ENCODE measurements around the gene DPP6. TPM values are rescaled to one million over a fixed set of nuclear protein-coding genes. Genes with fewer than 3 reads are reported as not detected.

Gene DPP6
- total RNA-seq, 1 experiment from 2014 or later, result not detected

GRCh38 chr7:154310114-154310513, 257.9 kb downstream of the DPP6 start (continued):
- TF ChIP-seq PRDM15 (CRISPR knock-in tag; IDR thresholded peaks at IDR 0.05), result no peak
- TF ChIP-seq GTF2I (CRISPR knock-in tag; conservative IDR thresholded peaks at IDR 0.05), result no peak
- TF ChIP-seq TCF7 (CRISPR knock-in tag; IDR thresholded peaks at IDR 0.05; ENCODE audit: low read depth), result no peak
- TF ChIP-seq MYBL2 (CRISPR knock-in tag; IDR thresholded peaks at IDR 0.05), result no peak
- no peak for TF ChIP-seq OVOL2 (CRISPR knock-in tag; IDR thresholded peaks at IDR 0.05; ENCODE audit: borderline replicate concordance)
- no peak for TF ChIP-seq SP1 (CRISPR knock-in tag; conservative IDR thresholded peaks at IDR 0.05)
- no peak for TF ChIP-seq ZNF263 (CRISPR knock-in tag; IDR thresholded peaks at IDR 0.05; ENCODE audit: low read depth)

GRCh38 chr7:154324196-154324595, 272.0 kb downstream of the DPP6 start:
- CTCF ChIA-PET, result no interaction called here
- Mint-ChIP-seq H3K4me3 (no peak overlapping the region), H3K27me3 (ENCODE audit: low read depth) (peaks cover 2% of the 10 kb centered on the region), H3K9me3 (peaks cover 75% of the 10 kb centered on the region), H3K4me1 (no peaks in the 10 kb centered on the region), H3K36me3 (peaks cover 78% of the 10 kb centered on the region), H3K27ac (no peak overlapping the region)
- POLR2A ChIA-PET, result no interaction called here
- DNase-seq (ENCODE audit: low spot score), result no peak
- TF ChIP-seq FOXJ3 (CRISPR knock-in tag; IDR thresholded peaks at IDR 0.05; ENCODE audit: borderline replicate concordance) (no peak), TCF7 (CRISPR knock-in tag; IDR thresholded peaks at IDR 0.05; ENCODE audit: low read depth) (no peak), JAZF1 (CRISPR knock-in tag; IDR thresholded peaks at IDR 0.05) (no peak), NR3C1 (CRISPR knock-in tag; conservative IDR thresholded peaks at IDR 0.05; ENCODE audit: low read depth) (no peak), GABPB1 (CRISPR knock-in tag; IDR thresholded peaks at IDR 0.05) (no peak), NFE2L1 (CRISPR knock-in tag; IDR thresholded peaks at IDR 0.05) (no peak), ZNF512 (CRISPR knock-in tag; IDR thresholded peaks at IDR 0.05; ENCODE audit: borderline replicate concordance) (no peak), ATF6 (CRISPR knock-in tag; IDR thresholded peaks at IDR 0.05) (no peak), ZNF281 (CRISPR knock-in tag; IDR thresholded peaks at IDR 0.05) (no peak), ZNF121 (CRISPR knock-in tag; IDR thresholded peaks at IDR 0.05) (no peak)
- no peak for ATAC-seq
